Measurements from ENCODE around the gene MED12L.
A peak's percentile ranks its signal among the peaks of the same experiment; 100 is the strongest.
"Not testable (repeated sequence)": the region's sequence is repeated elsewhere in the genome, so short reads cannot be mapped to it uniquely, and the experiment has no call there.

MED12L gene

GRCh38 chr3:151216641-151217607 is 131.5 kb downstream of the MED12L start:
- DNase-seq, result no peak

- no peak for DNase-seq
Measured at GRCh38 chr3:151218136-151218535, 132.7 kb downstream of the MED12L start.

- DNase-seq, result peak in 1 of 2 experiments; percentile 28
Measured at GRCh38 chr3:151219056-151219455, 133.6 kb downstream of the MED12L start.

GRCh38 chr3:151224268-151224866 is 138.9 kb downstream of the MED12L start:
- DNase-seq, result no peak

- no peak for DNase-seq
Measured at GRCh38 chr3:151225040-151225975, 139.8 kb downstream of the MED12L start.

GRCh38 chr3:151226088-151226563 is 140.7 kb downstream of the MED12L start:
- DNase-seq, result peak; percentile 30 to 66

- no peak for DNase-seq
Measured at GRCh38 chr3:151226825-151227224, 141.4 kb downstream of the MED12L start.

GRCh38 chr3:151227266-151227806 is 141.9 kb downstream of the MED12L start:
- DNase-seq, result no peak

GRCh38 chr3:151227807-151228665 is 142.6 kb downstream of the MED12L start:
- peak; percentile 76 to 79 for DNase-seq

GRCh38 chr3:151228666-151229040 is 143.2 kb downstream of the MED12L start:
- no peak for DNase-seq

- no peak for DNase-seq
Measured at GRCh38 chr3:151230646-151231045, 145.2 kb downstream of the MED12L start.

GRCh38 chr3:151232403-151232802 is 146.9 kb downstream of the MED12L start:
- not testable (repeated sequence) for DNase-seq

- DNase-seq, result no peak
Measured at GRCh38 chr3:151232991-151233390, 147.5 kb downstream of the MED12L start.

- no peak for DNase-seq
Measured at GRCh38 chr3:151234825-151235224, 149.4 kb downstream of the MED12L start.

- DNase-seq, result no peak
Measured at GRCh38 chr3:151236316-151236715, 150.9 kb downstream of the MED12L start.

GRCh38 chr3:151236736-151237135 is 151.3 kb downstream of the MED12L start:
- no peak for DNase-seq

- DNase-seq, result not testable (repeated sequence)
Measured at GRCh38 chr3:151242006-151242405, 156.5 kb downstream of the MED12L start.

- DNase-seq, result peak in 1 of 2 experiments; percentile 32
Measured at GRCh38 chr3:151248772-151249337, 163.4 kb downstream of the MED12L start.

- DNase-seq, result no peak
Measured at GRCh38 chr3:151256749-151257148, 171.3 kb downstream of the MED12L start.

- DNase-seq, result no peak
Measured at GRCh38 chr3:151259664-151260063, 174.2 kb downstream of the MED12L start.

GRCh38 chr3:151262871-151263525 is 177.5 kb downstream of the MED12L start:
- no peak for DNase-seq
